HAP-1 (cell line): ENCODE results near the gene FBLN1.
"Not testable (repeated sequence)": the region's sequence is repeated elsewhere in the genome, so short reads cannot be mapped to it uniquely, and the experiment has no call there.

ENCODE experiments used
- DNase-seq, 2 experiments: peaks; one replicate each; pipeline ENCODE4 v3.0.0-alpha.2; 2016 to 2020; ENCODE audit warnings: low spot score in 2 of 2
- H3K27me3 ChIP-seq: fragments of 250-450 bp; sonication (Bioruptor Pico); 2 replicates; pipeline ENCODE4 v1.5.1; 2020; ENCODE audit warnings: low read depth, mild to moderate bottlenecking, moderate library complexity
- H3K36me3 ChIP-seq: fragments of 250-450 bp; sonication (Bioruptor Pico); replicated peaks from 2 replicates; pipeline ENCODE4 v1.5.1; 2020; ENCODE audit warnings: mild to moderate bottlenecking
- H3K4me1 ChIP-seq: fragments of 250-450 bp; sonication (Bioruptor Pico); 2 replicates; pipeline ENCODE4 v1.5.1; 2020; ENCODE audit warnings: mild to moderate bottlenecking
- H3K4me3 ChIP-seq: fragments of 250-450 bp; sonication (Bioruptor Pico); 2 replicates; pipeline ENCODE4 v1.5.1; 2020; ENCODE audit warnings: mild to moderate bottlenecking, moderate library complexity
- H3K9me3 ChIP-seq: fragments of 250-450 bp; sonication (Bioruptor Pico); 2 replicates; pipeline ENCODE4 v1.5.1; 2020; ENCODE audit warnings: mild to moderate bottlenecking, moderate library complexity
- in situ Hi-C: fragments of 300-500 bp; cut with MboI; formaldehyde crosslinking; loops from 3 replicates; pipeline ENCODE4 v1.14.3; 2020; ENCODE audit warnings: low sequenced_read_pairs, inconsistent platforms, mixed read lengths

Gene FBLN1

GRCh38 chr22:45483319-45483718 is 19.4 kb upstream of the FBLN1 start:
- H3K9me3 ChIP-seq: peaks cover 3% of the 10 kb centered on the region; the same call in 1 of the 2 replicates
- in situ Hi-C loops: no loop called here
- H3K4me1 ChIP-seq: peaks cover 5% of the 10 kb centered on the region; the same call in 1 of the 2 replicates
- H3K4me3 ChIP-seq: no peak overlapping the region
- no peaks in the 10 kb centered on the region for H3K36me3 ChIP-seq
- no peaks in the 10 kb centered on the region for H3K27me3 ChIP-seq
- DNase-seq: no peak

- Histone ChIP-seq H3K27me3 (no peaks in the 10 kb centered on the region), H3K4me3 (no peak overlapping the region), H3K36me3 (no peaks in the 10 kb centered on the region), H3K9me3 (peaks cover 3% of the 10 kb centered on the region), H3K4me1 (0 out of 2 replicates have a peak, but pooled peaks cover 4% of the 10 kb centered on the region)
- DNase-seq: no peak
- in situ Hi-C loops: no loop called here
These were observed 18.7 kb upstream of the FBLN1 start for GRCh38 chr22:45483918-45484499.

DNA sequence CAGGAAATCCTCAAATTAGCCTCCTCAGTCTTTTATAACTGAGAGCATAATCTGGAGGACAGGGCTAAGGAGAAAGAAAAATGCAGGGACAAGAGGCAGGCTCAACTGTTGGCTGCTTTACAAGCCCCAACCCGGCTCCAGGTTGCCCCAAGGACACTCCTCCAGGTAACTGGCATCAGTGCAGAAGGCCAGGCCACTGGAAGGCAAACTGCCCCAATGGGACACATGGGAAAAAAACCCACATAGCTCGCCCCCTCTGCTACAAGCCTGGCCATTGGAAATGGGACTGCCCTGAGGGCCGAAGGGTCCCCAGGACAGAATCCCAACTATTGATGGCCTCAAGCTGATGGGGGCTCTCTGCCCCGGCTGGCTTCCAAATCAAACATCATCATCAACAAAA is 17.9 kb upstream of the FBLN1 start:
- Histone ChIP-seq H3K27me3 (no peaks in the 10 kb centered on the region), H3K36me3 (no peaks in the 10 kb centered on the region), H3K9me3 (peaks cover 4% of the 10 kb centered on the region), H3K4me1 (0 out of 2 replicates have a peak, but pooled peaks cover 4% of the 10 kb centered on the region), H3K4me3 (no peak overlapping the region)
- DNase-seq: no peak
- in situ Hi-C loops: no loop called here

DNA sequence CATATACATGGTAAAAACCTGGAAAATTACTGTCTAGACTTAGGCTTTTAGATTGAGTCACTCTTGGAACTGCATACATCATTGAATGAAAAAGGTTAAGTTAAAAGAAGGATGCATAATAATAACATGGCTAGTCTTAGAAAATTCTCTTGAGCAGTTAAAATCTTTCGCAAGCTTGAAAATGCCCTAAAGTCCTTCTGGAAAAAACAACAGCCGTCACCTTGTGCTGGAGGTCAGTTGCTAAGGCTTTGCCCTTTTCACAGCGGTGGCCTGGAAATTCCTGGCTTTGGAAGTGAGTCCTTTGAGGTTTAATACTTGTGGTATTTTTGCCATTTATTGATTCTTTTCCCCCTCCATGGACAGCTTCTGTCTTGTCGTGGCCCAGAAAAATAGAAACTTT is 17.4 kb upstream of the FBLN1 start:
- peaks cover 5% of the 10 kb centered on the region for H3K9me3 ChIP-seq

GRCh38 chr22:45488764-45489370 is 13.8 kb upstream of the FBLN1 start:
- Histone ChIP-seq H3K9me3 (peaks cover 4% of the 10 kb centered on the region), H3K27me3 (no peaks in the 10 kb centered on the region), H3K4me3 (no peak overlapping the region), H3K4me1 (0 out of 2 replicates have a peak, but pooled peaks cover 4% of the 10 kb centered on the region), H3K36me3 (no peaks in the 10 kb centered on the region)
- no peak for DNase-seq
- in situ Hi-C loops: no loop called here

More for the DNA sequence above, 17.4 kb upstream of the FBLN1 start:
- in situ Hi-C loops: no loop called here
- Histone ChIP-seq H3K4me3 (no peak overlapping the region), H3K27me3 (no peaks in the 10 kb centered on the region), H3K4me1 (0 out of 2 replicates have a peak, but pooled peaks cover 4% of the 10 kb centered on the region), H3K36me3 (no peaks in the 10 kb centered on the region)
- peak; percentile 59 to 60 for DNase-seq

GRCh38 chr22:45490836-45491235 is 11.8 kb upstream of the FBLN1 start:
- no peak overlapping the region for H3K4me3 ChIP-seq
- H3K27me3 ChIP-seq: no peaks in the 10 kb centered on the region
- in situ Hi-C loops: no loop called here
- peaks cover 4% of the 10 kb centered on the region for H3K9me3 ChIP-seq
- DNase-seq: no peak
- 0 out of 2 replicates have a peak, but pooled peaks cover under 1% of the 10 kb centered on the region for H3K4me1 ChIP-seq
- no peaks in the 10 kb centered on the region for H3K36me3 ChIP-seq

DNA sequence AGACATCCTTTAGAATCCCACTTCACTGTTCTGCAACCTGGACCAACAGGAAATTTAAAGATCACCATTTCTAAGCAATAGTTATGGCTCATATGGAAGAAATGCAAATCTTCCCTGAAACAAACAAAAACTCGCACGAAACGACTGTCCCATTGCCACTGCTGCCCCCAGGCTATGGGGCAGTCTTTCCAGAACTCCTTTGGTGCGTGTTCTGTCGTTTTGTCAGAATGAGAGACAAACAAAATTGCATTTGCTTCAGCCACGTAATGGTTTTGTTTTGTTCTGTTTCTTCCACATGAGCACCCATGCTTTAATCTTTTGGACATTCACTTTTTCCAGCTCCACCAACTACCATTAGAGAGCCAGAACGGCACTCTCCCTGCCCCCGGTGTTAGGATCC is 10.8 kb upstream of the FBLN1 start:
- no peaks in the 10 kb centered on the region for H3K27me3 ChIP-seq

DNA sequence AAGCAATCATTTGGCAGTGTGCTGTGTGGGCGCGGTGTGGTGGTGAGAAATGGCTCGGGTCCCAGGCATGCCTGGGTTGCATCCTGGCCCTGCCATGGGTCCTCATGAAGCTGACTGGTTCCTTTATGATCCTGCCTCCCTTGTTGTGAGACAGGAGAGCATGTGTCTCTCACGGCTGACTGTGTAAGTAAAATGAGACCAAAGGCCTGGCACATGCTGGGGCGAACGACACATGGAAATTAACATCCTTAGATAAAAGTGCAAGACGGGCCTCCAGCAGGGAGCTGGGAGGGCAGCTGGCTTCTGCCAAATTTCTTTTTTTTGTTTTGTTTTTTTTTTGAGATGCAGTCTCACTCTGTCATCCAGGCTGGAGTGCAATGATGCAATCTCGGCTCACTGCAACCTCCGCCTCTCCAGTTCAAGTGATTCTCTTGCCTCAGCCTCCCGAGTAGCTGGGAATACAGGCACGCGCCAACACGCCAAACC is 9.4 kb upstream of the FBLN1 start:
- DNase-seq: no peak
- H3K36me3 ChIP-seq: no peaks in the 10 kb centered on the region
- in situ Hi-C loops: no loop called here
- no peaks in the 10 kb centered on the region for H3K27me3 ChIP-seq
- H3K9me3 ChIP-seq: peaks cover 4% of the 10 kb centered on the region
- H3K4me3 ChIP-seq: no peak overlapping the region
- no peaks in the 10 kb centered on the region for H3K4me1 ChIP-seq

More for the DNA sequence above, 10.8 kb upstream of the FBLN1 start:
- Histone ChIP-seq H3K4me1 (no peaks in the 10 kb centered on the region), H3K4me3 (no peak overlapping the region), H3K9me3 (peaks cover 4% of the 10 kb centered on the region), H3K36me3 (no peaks in the 10 kb centered on the region)
- in situ Hi-C loops: no loop called here
- no peak for DNase-seq

DNA sequence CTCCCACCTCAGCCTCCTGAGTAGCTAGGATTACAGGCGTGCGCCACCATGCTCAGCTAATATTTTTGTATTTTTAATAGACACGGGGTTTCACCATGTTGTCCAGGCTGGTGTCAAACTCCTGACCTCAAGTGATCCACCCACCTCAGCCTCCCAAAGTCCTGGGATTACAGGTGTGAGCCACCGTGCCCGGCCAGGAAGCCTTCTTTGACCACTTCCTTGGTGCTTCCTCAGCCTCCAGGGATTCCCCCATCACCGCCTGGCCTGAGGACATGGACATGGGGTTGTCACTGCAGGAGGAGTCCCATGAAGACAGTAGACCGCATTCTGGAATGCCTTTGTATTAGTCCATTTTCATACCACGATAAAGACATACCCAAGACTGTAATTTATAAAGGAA is 8.4 kb upstream of the FBLN1 start:
- H3K27me3 ChIP-seq, H3K4me1 ChIP-seq, H3K4me3 ChIP-seq, H3K9me3 ChIP-seq, H3K36me3 ChIP-seq, DNase-seq, in situ Hi-C loops: not testable (repeated sequence)

GRCh38 chr22:45495616-45496015 is 7.1 kb upstream of the FBLN1 start:
- H3K27me3 ChIP-seq, in situ Hi-C loops, H3K36me3 ChIP-seq: not testable (repeated sequence)

GRCh38 chr22:45496451-45496941 is 6.2 kb upstream of the FBLN1 start:
- Histone ChIP-seq H3K36me3 (no peaks in the 10 kb centered on the region), H3K4me1 (no peaks in the 10 kb centered on the region), H3K27me3 (no peaks in the 10 kb centered on the region), H3K9me3 (no peaks in the 10 kb centered on the region), H3K4me3 (no peak overlapping the region)
- no peak for DNase-seq
- in situ Hi-C loops: no loop called here

More at GRCh38 chr22:45495616-45496015, 7.1 kb upstream of the FBLN1 start:
- H3K4me1 ChIP-seq, DNase-seq, H3K9me3 ChIP-seq, H3K4me3 ChIP-seq: not testable (repeated sequence)

DNA sequence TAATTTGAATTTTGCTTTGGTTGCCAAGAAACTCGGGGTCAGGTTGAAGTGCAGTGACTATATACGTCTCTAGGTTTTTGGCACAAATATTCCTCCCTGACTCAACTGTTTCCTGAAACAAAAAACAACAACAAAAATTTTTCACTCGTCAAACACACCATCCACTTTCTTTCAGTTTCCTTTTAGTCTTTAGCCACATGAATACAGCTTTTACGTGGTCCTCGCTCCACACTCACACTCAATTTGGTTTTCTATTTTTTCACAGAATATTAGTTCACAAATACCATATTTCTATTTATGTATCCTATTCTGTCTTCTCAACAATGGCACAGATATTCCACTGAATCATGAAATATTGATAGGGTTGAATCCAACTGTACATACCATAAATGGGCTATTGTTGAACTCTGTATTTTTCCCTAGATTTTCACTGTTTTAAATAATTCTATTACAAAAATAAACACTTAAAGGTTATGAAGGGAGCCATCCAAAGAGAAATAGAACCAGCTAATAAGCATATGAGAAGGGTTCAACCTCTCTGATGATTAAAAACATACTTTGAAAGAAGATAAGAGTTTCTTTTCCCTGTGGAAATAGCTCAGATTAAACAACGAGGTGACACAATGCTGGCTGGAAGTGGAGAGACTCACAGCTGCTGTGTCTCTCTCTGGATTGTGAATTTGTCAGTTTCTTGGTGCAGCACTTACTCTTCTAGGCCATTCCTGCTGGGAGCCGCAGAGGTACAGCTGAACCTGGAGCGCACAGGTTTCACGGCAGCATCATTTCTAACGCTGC is 5.1 kb upstream of the FBLN1 start:
- no peaks in the 10 kb centered on the region for H3K27me3 ChIP-seq
- no peak for DNase-seq
- H3K36me3 ChIP-seq: no peaks in the 10 kb centered on the region

DNA sequence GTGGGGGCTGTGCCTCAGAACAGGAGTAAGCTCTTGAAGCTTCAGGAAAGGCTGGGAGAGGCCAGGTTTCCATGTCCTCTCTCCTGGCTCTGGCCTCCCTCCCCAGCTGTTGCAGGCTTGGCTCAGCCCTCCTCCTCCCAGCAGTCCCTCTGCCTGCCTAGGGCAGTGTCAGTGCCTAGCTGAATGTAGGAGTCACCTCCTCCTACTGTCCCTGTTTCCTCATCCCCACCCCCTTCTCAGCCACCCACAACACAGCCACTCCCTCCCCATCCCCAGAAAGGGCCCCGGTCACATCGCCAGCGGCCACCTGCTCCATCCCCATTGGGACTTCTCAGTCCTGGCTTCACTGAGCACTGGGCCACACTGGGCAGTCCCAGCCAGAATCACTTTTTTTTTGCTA is 2.9 kb upstream of the FBLN1 start:
- H3K9me3 ChIP-seq: no peaks in the 10 kb centered on the region
- H3K27me3 ChIP-seq: no peaks in the 10 kb centered on the region
- H3K36me3 ChIP-seq: peaks cover 2% of the 10 kb centered on the region; the same call in 1 of the 2 replicates
- peaks cover 8% of the 10 kb centered on the region for H3K4me1 ChIP-seq
- no peak for DNase-seq
- in situ Hi-C loops: no loop called here
- H3K4me3 ChIP-seq: no peak overlapping the region

More for the DNA sequence above, 5.1 kb upstream of the FBLN1 start:
- in situ Hi-C loops: no loop called here
- no peaks in the 10 kb centered on the region for H3K9me3 ChIP-seq
- peaks cover 6% of the 10 kb centered on the region for H3K4me1 ChIP-seq
- no peak overlapping the region for H3K4me3 ChIP-seq
